Measurements from ENCODE around the gene ELAC1.
"Not testable (repeated sequence)": the region's sequence is repeated elsewhere in the genome, so short reads cannot be mapped to it uniquely, and the experiment has no call there.

ELAC1 gene

GRCh38 chr18:50973367-50974126, 5.7 kb downstream of the ELAC1 start:
- DNase-seq: peak; percentile 59 to 86 (median 72)

- DNase-seq: no peak
These were observed 9.4 kb downstream of the ELAC1 start for GRCh38 chr18:50977037-50977760.

GRCh38 chr18:50981381-50981780, 13.5 kb downstream of the ELAC1 start:
- peak in 2 of 4 experiments; percentile 35 to 39 for DNase-seq

- no peak for DNase-seq
These were observed 14.4 kb downstream of the ELAC1 start for GRCh38 chr18:50982086-50982801.

GRCh38 chr18:50982802-50983179, 15.0 kb downstream of the ELAC1 start:
- DNase-seq: no peak

GRCh38 chr18:50986360-50987087, 18.7 kb downstream of the ELAC1 start:
- no peak for DNase-seq

GRCh38 chr18:50987261-50987660, 19.4 kb downstream of the ELAC1 start:
- no peak for DNase-seq

GRCh38 chr18:50989711-50990110, 21.9 kb downstream of the ELAC1 start:
- no peak for DNase-seq

GRCh38 chr18:50992351-50992762, 24.5 kb downstream of the ELAC1 start:
- no peak for DNase-seq

- DNase-seq: no peak
These were observed 26.2 kb downstream of the ELAC1 start for GRCh38 chr18:50994031-50994430.

GRCh38 chr18:51003174-51003573, 35.3 kb downstream of the ELAC1 start:
- DNase-seq: not testable (repeated sequence)

GRCh38 chr18:51006061-51006818, 38.4 kb downstream of the ELAC1 start:
- no peak for DNase-seq

GRCh38 chr18:51006948-51007789, 39.3 kb downstream of the ELAC1 start:
- DNase-seq: no peak

GRCh38 chr18:51007790-51008139, 39.9 kb downstream of the ELAC1 start:
- DNase-seq: no peak

GRCh38 chr18:51009072-51009471, 41.2 kb downstream of the ELAC1 start:
- DNase-seq: peak; percentile 66 to 85 (median 76)

GRCh38 chr18:51010218-51010617, 42.4 kb downstream of the ELAC1 start:
- no peak for DNase-seq

GRCh38 chr18:51011709-51012108, 43.9 kb downstream of the ELAC1 start:
- DNase-seq: no peak

- DNase-seq: no peak
These were observed 44.6 kb downstream of the ELAC1 start for GRCh38 chr18:51012441-51012840.

- DNase-seq: no peak
These were observed 45.4 kb downstream of the ELAC1 start for GRCh38 chr18:51013259-51013658.

GRCh38 chr18:51017140-51017879, 49.5 kb downstream of the ELAC1 start:
- DNase-seq: no peak

Data from suppressor macrophage (primary cell).